IPS DF 4.7 (cell line): ENCODE measurements around the gene OTOA.
"Not testable (repeated sequence)": the region's sequence is repeated elsewhere in the genome, so short reads cannot be mapped to it uniquely, and the experiment has no call there.

Experiments used
- DNase-seq: peaks from one replicate; pipeline ENCODE4 v3.0.0-alpha.2; 2013; ENCODE audit warnings: low spot score; ENCODE audit errors: extremely low read depth

Gene OTOA

DNA sequence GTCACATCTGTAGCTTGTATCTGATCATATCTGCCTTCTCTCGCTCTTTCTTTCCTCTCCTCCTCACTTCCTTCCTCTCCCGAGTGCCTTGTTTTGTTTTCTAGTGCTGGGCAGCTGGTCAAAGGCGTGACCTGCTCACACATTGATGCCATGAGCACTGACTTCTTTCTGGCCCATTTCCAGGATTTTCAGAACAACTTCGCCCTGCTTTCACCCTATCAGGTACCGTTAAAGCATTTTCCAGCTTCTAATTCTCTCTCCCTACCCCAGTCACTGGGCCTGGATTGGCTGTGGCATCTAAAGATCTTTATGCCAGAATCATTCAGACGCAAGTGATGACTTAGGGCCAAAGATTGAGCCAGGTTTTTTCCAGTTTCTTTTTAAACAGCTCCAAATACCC is 55.5 kb downstream of the OTOA start:
- DNase-seq = no peak

- no peak for DNase-seq
Measured at GRCh38 chr16:21720533-21720932, 56.8 kb downstream of the OTOA start.

DNA sequence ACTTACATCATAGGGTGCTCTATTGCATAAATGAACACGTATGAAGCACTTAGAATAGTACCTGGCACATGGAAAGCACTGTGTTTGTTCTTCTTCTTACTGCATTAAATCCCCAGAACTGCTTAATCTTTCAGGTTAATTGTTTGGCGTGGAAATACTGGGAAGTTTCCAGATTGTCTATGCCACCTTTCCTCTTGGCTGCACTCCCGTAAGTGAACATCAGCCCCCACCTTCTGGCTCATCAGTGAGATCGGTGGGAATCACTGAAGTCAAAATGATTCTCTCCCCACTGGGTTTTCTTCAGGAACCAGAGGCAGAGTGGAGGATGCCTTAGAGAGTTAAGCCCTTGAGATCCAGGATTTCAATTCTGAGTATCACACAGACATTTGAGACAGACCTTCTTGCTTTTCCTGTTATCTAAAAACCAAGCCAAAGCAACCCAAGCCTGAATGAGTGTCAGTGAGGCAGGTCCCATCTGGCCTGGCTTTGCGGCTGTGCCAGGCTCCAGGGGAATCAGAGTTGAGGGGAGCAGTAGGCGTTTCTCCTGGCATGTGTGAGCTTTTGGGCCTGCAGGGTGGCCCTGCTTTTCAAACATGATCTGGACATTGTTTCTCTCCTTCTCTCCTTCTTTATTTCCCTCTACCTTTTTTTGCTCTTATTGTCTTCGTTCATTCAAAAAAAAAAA is 59.1 kb downstream of the OTOA start:
- no peak for DNase-seq

- DNase-seq = no peak
Measured at GRCh38 chr16:21723532-21723931, 59.8 kb downstream of the OTOA start.

GRCh38 chr16:21727344-21727743 is 63.6 kb downstream of the OTOA start:
- DNase-seq = no peak

- DNase-seq = not testable (repeated sequence)
Measured at GRCh38 chr16:21731233-21731632, 67.5 kb downstream of the OTOA start.

GRCh38 chr16:21740637-21741036 is 76.9 kb downstream of the OTOA start:
- DNase-seq = not testable (repeated sequence)

- DNase-seq = not testable (repeated sequence)
Measured at GRCh38 chr16:21756192-21757079, 92.7 kb downstream of the OTOA start.

DNA sequence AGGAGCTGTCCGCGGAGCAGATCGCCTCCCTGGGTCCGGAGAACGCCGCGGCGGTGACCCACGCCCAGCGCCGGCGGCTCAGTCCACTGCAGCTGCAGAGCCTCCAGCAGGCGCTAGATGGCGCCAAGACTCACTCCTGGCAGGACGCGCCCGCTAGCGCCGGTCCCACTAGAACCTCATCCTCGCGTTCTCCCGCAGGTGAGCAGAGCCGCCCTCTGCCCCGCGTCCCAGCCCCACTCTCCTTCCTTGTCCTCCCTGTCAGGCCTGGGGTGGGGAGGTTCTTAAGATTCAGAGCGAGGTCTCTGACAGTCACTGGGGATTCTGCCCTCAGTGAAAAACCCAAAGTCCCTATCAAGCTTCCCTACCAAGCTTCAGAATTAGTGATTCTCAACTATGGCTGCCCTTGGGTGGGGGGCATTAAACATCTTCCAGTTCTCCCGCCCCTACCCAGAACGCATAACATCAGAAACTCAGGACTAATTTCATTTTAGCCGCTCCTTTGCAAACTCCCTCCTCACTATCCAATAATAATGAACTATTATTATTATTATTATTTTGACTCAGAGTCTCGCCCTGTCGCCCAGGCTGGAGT is 93.4 kb downstream of the OTOA start:
- not testable (repeated sequence) for DNase-seq

DNA sequence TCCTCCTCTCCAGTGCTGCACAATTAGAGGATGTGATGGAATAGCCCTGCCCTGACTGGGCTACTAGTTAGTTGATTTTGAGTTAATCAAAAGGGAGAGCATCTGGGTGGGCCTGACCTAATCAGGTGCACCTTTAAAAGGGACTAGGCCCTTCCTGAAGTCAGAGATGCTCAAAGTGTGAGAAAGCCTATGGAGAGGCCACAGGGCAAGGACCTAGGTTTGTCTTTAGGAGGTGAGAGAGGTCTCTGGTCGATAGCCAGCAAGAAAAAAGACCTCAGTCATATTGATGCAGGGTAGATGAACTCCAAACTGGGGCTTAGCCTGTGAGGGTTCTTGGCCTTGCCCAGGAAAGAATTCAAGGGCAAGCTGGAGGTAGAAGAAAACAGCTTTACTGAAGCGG is 104.5 kb downstream of the OTOA start:
- DNase-seq = not testable (repeated sequence)

DNA sequence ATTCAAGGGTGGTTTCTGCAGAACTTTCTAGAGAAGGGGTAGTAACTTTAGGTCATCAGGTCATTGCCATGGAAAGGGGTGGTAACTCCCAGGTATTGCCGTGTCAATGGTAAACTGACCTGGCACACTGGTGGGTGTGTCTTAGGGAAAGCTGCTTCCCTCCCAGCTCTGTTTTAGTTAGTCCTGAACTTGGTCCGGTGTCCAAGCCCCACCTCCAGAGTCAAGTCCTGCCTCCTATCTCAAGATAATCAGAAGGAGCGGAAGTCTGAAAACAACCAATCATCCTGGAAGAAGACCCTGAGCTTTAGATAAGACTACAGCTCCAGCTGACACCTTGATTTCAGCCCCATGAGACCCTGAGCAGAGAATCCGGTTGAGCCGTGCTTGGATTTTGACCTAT is 105.0 kb downstream of the OTOA start:
- DNase-seq = not testable (repeated sequence)

DNA sequence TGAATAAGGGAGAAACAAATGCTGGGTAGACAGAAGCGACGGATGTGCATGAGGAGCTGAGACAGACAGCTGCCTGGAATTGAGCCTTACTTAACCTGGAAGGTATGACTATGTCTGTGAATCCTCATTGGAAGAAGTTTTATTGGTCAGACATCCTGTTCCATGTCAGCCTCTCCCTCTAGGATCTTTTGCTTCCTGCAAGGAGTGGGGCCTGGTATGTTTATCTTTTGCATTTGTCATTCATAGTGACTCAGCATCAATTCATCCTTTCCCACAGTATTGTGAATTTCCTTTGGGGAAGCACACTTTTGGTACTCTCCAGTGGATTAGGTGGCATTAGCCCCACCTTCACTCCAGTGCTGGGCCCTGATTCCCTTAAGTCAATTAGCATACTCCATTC is 105.5 kb downstream of the OTOA start:
- not testable (repeated sequence) for DNase-seq

GRCh38 chr16:21770584-21770983 is 106.8 kb downstream of the OTOA start:
- DNase-seq = not testable (repeated sequence)

DNA sequence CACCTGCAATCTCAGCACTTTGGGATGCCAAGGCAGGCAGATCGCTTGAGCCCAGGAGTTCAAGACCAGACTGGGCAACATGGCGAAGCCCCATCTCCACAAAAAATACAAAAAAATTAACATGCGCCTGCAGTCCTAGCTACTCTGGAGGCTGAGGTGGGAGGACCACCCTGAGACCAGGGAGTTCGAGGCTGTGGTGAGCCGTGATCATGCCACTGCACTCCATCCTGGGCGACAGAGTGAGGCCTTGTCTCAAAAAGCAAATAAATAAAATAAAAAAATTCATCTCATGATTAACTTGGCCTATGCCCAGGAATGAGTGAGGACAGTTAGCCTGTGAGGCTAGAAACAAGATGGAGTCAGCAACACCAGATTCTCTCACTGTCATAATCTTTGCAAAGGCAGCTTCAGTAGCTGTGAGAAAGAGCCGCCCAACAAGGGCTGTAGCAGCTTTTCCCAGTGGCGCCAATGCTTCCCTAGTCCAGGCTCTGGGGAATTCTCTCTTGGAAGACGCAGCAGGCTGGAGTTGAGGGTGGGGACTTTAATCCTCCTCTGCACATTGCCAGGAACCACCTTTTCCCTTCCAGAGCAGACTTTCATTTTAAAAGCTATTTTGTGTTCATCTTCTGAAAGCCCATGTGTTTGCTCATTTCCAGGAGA is 108.9 kb downstream of the OTOA start:
- DNase-seq = not testable (repeated sequence)

- DNase-seq = not testable (repeated sequence)
Measured at GRCh38 chr16:21773207-21773553, 109.4 kb downstream of the OTOA start.

DNA sequence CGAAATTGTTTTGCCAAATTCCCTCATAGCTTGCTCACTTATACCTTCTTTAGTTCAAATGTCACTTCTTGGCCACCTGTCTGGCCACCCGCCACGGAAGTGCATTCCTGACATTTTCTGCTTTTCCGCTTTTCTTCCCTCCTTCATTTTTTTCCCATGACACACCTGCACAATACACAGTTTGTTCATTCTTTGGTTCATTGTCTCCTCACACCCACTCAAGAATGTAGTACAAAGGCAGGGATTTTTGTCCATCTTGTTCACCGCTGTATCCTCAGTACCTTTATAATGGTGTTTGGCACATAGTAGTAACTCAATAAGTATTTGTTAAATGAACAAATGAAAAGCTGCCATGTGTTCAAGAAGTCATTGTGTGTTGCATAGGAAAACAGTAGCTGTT is 116.8 kb downstream of the OTOA start:
- DNase-seq = not testable (repeated sequence)

DNA sequence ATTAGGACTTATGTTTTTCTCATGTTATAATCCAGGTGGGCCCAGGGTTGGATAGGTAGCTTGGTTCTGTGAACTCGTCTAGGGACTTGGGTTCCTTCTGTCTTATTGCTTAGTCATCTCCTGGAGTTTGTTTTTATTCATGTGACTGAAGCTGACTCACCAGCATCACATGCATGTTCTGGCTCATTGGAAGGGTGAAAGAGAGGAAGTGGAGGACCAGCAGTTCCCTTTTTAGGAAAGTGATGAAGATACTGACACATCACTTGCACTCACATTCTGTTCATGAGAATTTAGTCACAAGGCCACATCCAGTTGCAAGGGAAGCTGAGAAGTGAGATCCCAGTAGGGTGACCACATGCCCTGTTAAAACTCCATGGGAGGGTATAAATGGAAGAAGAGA is 126.7 kb downstream of the OTOA start:
- DNase-seq = not testable (repeated sequence)

DNA sequence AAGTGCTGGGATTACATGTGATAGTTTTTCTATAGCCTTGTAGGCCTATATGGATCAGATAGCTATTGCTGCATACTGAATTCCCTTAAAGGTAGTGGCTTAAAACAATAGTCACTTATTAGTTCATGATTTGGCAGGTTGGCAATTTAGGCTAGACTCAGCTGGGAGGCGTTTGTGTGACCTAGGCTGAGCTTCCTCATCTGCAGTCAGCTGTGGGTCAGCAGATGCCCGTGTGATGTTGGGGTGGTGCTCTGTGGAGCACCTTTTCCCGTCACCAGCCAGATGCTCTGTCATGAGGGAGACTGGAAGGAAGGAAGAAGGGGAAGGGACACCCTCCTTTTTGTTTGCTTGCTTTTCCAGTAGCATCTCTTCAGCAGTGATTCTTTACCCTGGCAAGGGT is 129.5 kb downstream of the OTOA start:
- not testable (repeated sequence) for DNase-seq

DNA sequence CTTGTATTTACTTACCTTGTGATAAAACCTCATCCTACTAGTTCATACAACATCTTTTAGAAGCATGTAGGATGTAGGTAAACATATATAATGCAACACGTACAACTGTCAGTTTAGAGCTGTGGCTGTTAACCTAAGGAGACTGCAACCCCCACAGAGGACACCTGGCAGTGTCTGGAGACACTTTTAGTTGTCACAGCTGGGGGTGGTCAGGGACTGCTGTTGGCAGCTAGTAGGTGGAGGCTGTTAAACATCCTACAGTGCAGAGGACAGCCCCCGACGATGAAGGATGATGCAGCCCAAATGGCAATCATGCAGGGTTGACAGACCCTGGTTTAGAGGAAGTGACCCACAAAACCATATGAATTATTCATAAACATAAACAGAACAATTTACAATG is 134.8 kb downstream of the OTOA start:
- not testable (repeated sequence) for DNase-seq

- DNase-seq = not testable (repeated sequence)
Measured at GRCh38 chr16:21801538-21802374, 138.0 kb downstream of the OTOA start.

DNA sequence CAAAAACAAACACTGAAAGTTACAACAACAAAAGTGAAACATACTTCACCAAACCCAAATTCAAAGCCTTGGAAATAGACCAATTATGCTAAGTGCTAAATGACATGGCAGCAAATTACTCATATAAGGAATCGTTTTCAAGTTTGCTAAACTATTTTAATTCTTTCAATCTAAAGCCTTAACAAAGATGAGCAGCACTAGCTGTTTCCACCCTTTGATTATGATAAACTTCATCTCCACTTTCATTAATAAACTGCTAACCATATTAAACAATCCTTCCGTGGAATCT is 138.6 kb downstream of the OTOA start:
- DNase-seq = not testable (repeated sequence)
